Mesendoderm (in vitro differentiated cells): ENCODE measurements around the gene ATL2.

Experiments
- DNase-seq: peaks from one replicate; pipeline ENCODE4 v3.0.0; 2013
- H2AK5ac ChIP-seq: 2 replicates; pipeline ENCODE4 v1.6.1; 2013; ENCODE audit warnings: low read length, inconsistent platforms
- H2BK120ac ChIP-seq: 2 replicates; pipeline ENCODE4 v1.6.1; 2013; ENCODE audit warnings: low read depth, mild to moderate bottlenecking, low read length, moderate library complexity, mixed read lengths
- H2BK15ac ChIP-seq: replicated peaks from 2 replicates; pipeline ENCODE4 v1.6.1; 2013; ENCODE audit warnings: low read depth, mild to moderate bottlenecking, moderate library complexity
- H2BK5ac ChIP-seq: 2 replicates; pipeline ENCODE4 v1.6.1; 2013; ENCODE audit warnings: low read length, inconsistent platforms
- H3K18ac ChIP-seq: 2 replicates; pipeline ENCODE4 v1.6.1; 2013; ENCODE audit warnings: mild to moderate bottlenecking, low read length, mixed read lengths
- H3K23ac ChIP-seq: one replicate; pipeline ENCODE4 v1.6.1; 2013; ENCODE audit warnings: low read length
- H3K27ac ChIP-seq: 2 replicates; pipeline ENCODE4 v1.5.1; 2013; ENCODE audit warnings: low read depth, mild to moderate bottlenecking, inconsistent platforms, low read length, moderate library complexity
- H3K27me3 ChIP-seq: 2 replicates; pipeline ENCODE4 v1.6.1; 2013; ENCODE audit warnings: low read length, control low read depth, mild to moderate bottlenecking, inconsistent platforms; ENCODE audit not compliant: insufficient read depth, poor library complexity
- H3K36me3 ChIP-seq: 2 replicates; pipeline ENCODE4 v1.6.1; 2013; ENCODE audit warnings: low read length, inconsistent platforms; ENCODE audit not compliant: control insufficient read depth, insufficient read depth
- H3K4ac ChIP-seq: one replicate; pipeline ENCODE4 v1.6.1; 2013; ENCODE audit warnings: low read depth, mild to moderate bottlenecking, low read length, moderate library complexity
- H3K4me1 ChIP-seq: 2 replicates; pipeline ENCODE4 v1.6.1; 2013; ENCODE audit warnings: low read depth, low read length, inconsistent platforms; ENCODE audit not compliant: control insufficient read depth
- H3K4me2 ChIP-seq: 2 replicates; pipeline ENCODE4 v1.6.1; 2013; ENCODE audit warnings: low read length
- H3K4me3 ChIP-seq: 2 replicates; pipeline ENCODE4 v1.5.1; 2013; ENCODE audit warnings: mild to moderate bottlenecking, low read length
- H3K56ac ChIP-seq: one replicate; pipeline ENCODE4 v1.6.1; 2013; ENCODE audit warnings: low read length
- H3K79me1 ChIP-seq: 2 replicates; pipeline ENCODE4 v1.6.1; 2013; ENCODE audit warnings: low read length, inconsistent platforms
- H3K79me2 ChIP-seq: 2 replicates; pipeline ENCODE4 v1.6.1; 2013; ENCODE audit warnings: mild to moderate bottlenecking, low read length; ENCODE audit not compliant: control insufficient read depth, insufficient read depth
- H3K9ac ChIP-seq: 2 replicates; pipeline ENCODE4 v1.6.1; 2013; ENCODE audit warnings: low read length, inconsistent platforms
- H4K5ac ChIP-seq: one replicate; pipeline ENCODE4 v1.6.1; 2013; ENCODE audit warnings: low read length
- H4K8ac ChIP-seq: one replicate; pipeline ENCODE4 v1.6.1; 2013; ENCODE audit warnings: low read depth, mild to moderate bottlenecking, control low read depth, low read length, moderate library complexity
- WGBS: extraction: QIAGEN DNeasy Blood & Tissue Kit; methylation state at CpG from one replicate; pipeline ENCODE4 v1.1.7; 2013; ENCODE audit warnings: low lambda C conversion rate, missing lambda C conversion rate; ENCODE audit not compliant: insufficient coverage; ENCODE audit errors: extremely low coverage; 5-methylcytosine and 5-hydroxymethylcytosine counted together

ATL2 gene

GRCh38 chr2:38362232-38362631 lies 14.8 kb downstream of the ATL2 start:
- H4K5ac ChIP-seq, result no peak overlapping the region
- no peaks in the 10 kb centered on the region for H3K36me3 ChIP-seq
- no peak overlapping the region for H3K4me3 ChIP-seq
- no peaks in the 10 kb centered on the region for H3K4me1 ChIP-seq
- no CpG with 5 or more reads among the region's 2 CpGs for WGBS
- no peak overlapping the region for H2BK120ac ChIP-seq
- DNase-seq, result no peak
- no peak overlapping the region for H2BK5ac ChIP-seq
- H3K27ac ChIP-seq, result no peak overlapping the region
- no peak overlapping the region for H3K9ac ChIP-seq
- H3K23ac ChIP-seq, result no peak overlapping the region
- no peaks in the 10 kb centered on the region for H3K27me3 ChIP-seq
- H3K79me1 ChIP-seq, result peaks cover 3% of the 10 kb centered on the region
- H3K4me2 ChIP-seq, result no peak overlapping the region
- peaks cover 54% of the 10 kb centered on the region for H3K79me2 ChIP-seq
- no peak overlapping the region for H4K8ac ChIP-seq
- no peak overlapping the region for H3K56ac ChIP-seq
- no peak overlapping the region for H2BK15ac ChIP-seq
- no peak overlapping the region for H3K18ac ChIP-seq
- H3K4ac ChIP-seq, result no peak overlapping the region
- H2AK5ac ChIP-seq, result no peak overlapping the region

GRCh38 chr2:38360177-38360576 lies 16.9 kb downstream of the ATL2 start:
- Histone ChIP-seq H3K4me1 (no peaks in the 10 kb centered on the region), H2AK5ac (no peak overlapping the region), H3K36me3 (no peaks in the 10 kb centered on the region), H3K4ac (no peak overlapping the region), H3K4me2 (no peak overlapping the region), H3K27me3 (no peaks in the 10 kb centered on the region), H3K23ac (no peak overlapping the region), H3K18ac (no peak overlapping the region), H3K79me1 (peaks cover 3% of the 10 kb centered on the region), H2BK5ac (no peak overlapping the region), H2BK120ac (no peak overlapping the region), H3K4me3 (no peak overlapping the region), H4K8ac (no peak overlapping the region), H3K79me2 (peaks cover 41% of the 10 kb centered on the region), H4K5ac (no peak overlapping the region), H3K9ac (no peak overlapping the region), H3K27ac (no peak overlapping the region), H3K56ac (no peak overlapping the region), H2BK15ac (no peak overlapping the region)
- 100% methylated on average over 2 of the region's 2 CpGs for WGBS
- no peak for DNase-seq

GRCh38 chr2:38353402-38353801 lies 23.7 kb downstream of the ATL2 start:
- H3K36me3 ChIP-seq, result no peaks in the 10 kb centered on the region
- WGBS, result no CpG with 5 or more reads among the region's 2 CpGs
- no peak for DNase-seq
- peaks cover 4% of the 10 kb centered on the region for H3K79me1 ChIP-seq
- no peak overlapping the region for H3K23ac ChIP-seq
- H3K4me2 ChIP-seq, result no peak overlapping the region
- no peak overlapping the region for H2BK5ac ChIP-seq
- no peak overlapping the region for H3K4ac ChIP-seq
- no peak overlapping the region for H2BK120ac ChIP-seq
- H3K4me1 ChIP-seq, result no peaks in the 10 kb centered on the region
- H4K5ac ChIP-seq, result no peak overlapping the region
- H3K4me3 ChIP-seq, result no peak overlapping the region
- H2AK5ac ChIP-seq, result no peak overlapping the region
- H3K9ac ChIP-seq, result no peak overlapping the region
- H3K27me3 ChIP-seq, result no peaks in the 10 kb centered on the region
- H3K27ac ChIP-seq, result no peak overlapping the region
- H2BK15ac ChIP-seq, result no peak overlapping the region
- no peak overlapping the region for H3K18ac ChIP-seq
- peaks cover 39% of the 10 kb centered on the region for H3K79me2 ChIP-seq
- no peak overlapping the region for H3K56ac ChIP-seq
- no peak overlapping the region for H4K8ac ChIP-seq

GRCh38 chr2:38352336-38352735 lies 24.7 kb downstream of the ATL2 start:
- Histone ChIP-seq H4K8ac (no peak overlapping the region), H3K4me1 (no peaks in the 10 kb centered on the region), H3K4me2 (no peak overlapping the region), H3K9ac (no peak overlapping the region), H2AK5ac (no peak overlapping the region), H2BK15ac (no peak overlapping the region), H3K23ac (no peak overlapping the region), H3K79me2 (peaks cover 40% of the 10 kb centered on the region), H3K36me3 (no peaks in the 10 kb centered on the region), H3K56ac (no peak overlapping the region), H3K18ac (no peak overlapping the region), H3K27ac (no peak overlapping the region), H3K27me3 (no peaks in the 10 kb centered on the region), H3K4me3 (no peak overlapping the region), H2BK5ac (no peak overlapping the region), H2BK120ac (no peak overlapping the region), H3K4ac (no peak overlapping the region), H3K79me1 (peaks cover 4% of the 10 kb centered on the region), H4K5ac (no peak overlapping the region)
- DNase-seq, result no peak

GRCh38 chr2:38345323-38346038 lies 31.6 kb downstream of the ATL2 start:
- no peak overlapping the region for H3K27ac ChIP-seq
- H3K36me3 ChIP-seq, result no peaks in the 10 kb centered on the region
- H3K4me3 ChIP-seq, result no peak overlapping the region
- no peaks in the 10 kb centered on the region for H3K4me1 ChIP-seq
- no peak overlapping the region for H3K56ac ChIP-seq
- H4K8ac ChIP-seq, result no peak overlapping the region
- H2BK120ac ChIP-seq, result no peak overlapping the region
- H3K4me2 ChIP-seq, result no peak overlapping the region
- H2BK15ac ChIP-seq, result no peak overlapping the region
- no peak for DNase-seq
- H2AK5ac ChIP-seq, result no peak overlapping the region
- H3K9ac ChIP-seq, result no peak overlapping the region
- peaks cover 38% of the 10 kb centered on the region for H3K79me2 ChIP-seq
- peaks cover 14% of the 10 kb centered on the region for H3K79me1 ChIP-seq
- no peak overlapping the region for H2BK5ac ChIP-seq
- no peak overlapping the region for H3K18ac ChIP-seq
- H4K5ac ChIP-seq, result no peak overlapping the region
- no CpG with 5 or more reads among the region's 5 CpGs for WGBS
- no peaks in the 10 kb centered on the region for H3K27me3 ChIP-seq
- H3K23ac ChIP-seq, result no peak overlapping the region
- no peak overlapping the region for H3K4ac ChIP-seq

GRCh38 chr2:38344813-38345212 lies 32.3 kb downstream of the ATL2 start:
- no peak for DNase-seq
- Histone ChIP-seq H3K4me2 (no peak overlapping the region), H3K56ac (no peak overlapping the region), H2BK5ac (no peak overlapping the region), H3K79me2 (peaks cover 34% of the 10 kb centered on the region), H3K79me1 (peaks cover 14% of the 10 kb centered on the region), H3K9ac (no peak overlapping the region), H3K36me3 (no peaks in the 10 kb centered on the region), H2BK120ac (no peak overlapping the region), H3K4me1 (no peaks in the 10 kb centered on the region), H4K8ac (no peak overlapping the region), H4K5ac (no peak overlapping the region), H3K4me3 (no peak overlapping the region), H2AK5ac (no peak overlapping the region), H3K18ac (no peak overlapping the region), H2BK15ac (no peak overlapping the region), H3K27ac (no peak overlapping the region), H3K27me3 (no peaks in the 10 kb centered on the region), H3K4ac (no peak overlapping the region), H3K23ac (no peak overlapping the region)
- WGBS, result no CpG with 5 or more reads among the region's 3 CpGs
